HepG2 (cell line): Measurements from ENCODE around the gene SPTSSB. TPM values are rescaled to one million over a fixed set of nuclear protein-coding genes. Genes with fewer than 3 reads are reported as not detected.
A peak's percentile ranks its signal among the peaks of the same experiment; 100 is the strongest.

Experiments used
- AHDC1 ChIP-seq: sonication (generic); formaldehyde crosslinking; IDR thresholded peaks from 2 replicates; pipeline ENCODE4 v1.5.1; 2020; ENCODE audit warnings: mild to moderate bottlenecking, missing genetic modification reagents, borderline replicate concordance
- ARID4A ChIP-seq: sonication (generic); formaldehyde crosslinking; IDR thresholded peaks from 2 replicates; pipeline ENCODE4 v1.5.0; 2020; ENCODE audit warnings: mild to moderate bottlenecking, missing genetic modification reagents, borderline replicate concordance
- DRAP1 ChIP-seq: IDR thresholded peaks from 2 replicates; pipeline ENCODE4 v1.6.1; 2016; ENCODE audit warnings: missing genetic modification reagents, missing compliant biosample characterization
- FOXA3 ChIP-seq: IDR thresholded peaks from 2 replicates; pipeline ENCODE4 v1.6.1; 2016; ENCODE audit warnings: missing genetic modification reagents, missing compliant biosample characterization
- HMGA1 ChIP-seq: sonication (generic); formaldehyde crosslinking; conservative IDR thresholded peaks from 2 replicates; pipeline ENCODE4 v1.4.0; 2020; ENCODE audit warnings: missing genetic modification reagents
- PAXIP1 ChIP-seq: sonication (generic); formaldehyde crosslinking; conservative IDR thresholded peaks from 2 replicates; pipeline ENCODE4 v1.4.0; 2020; ENCODE audit warnings: mild to moderate bottlenecking, missing genetic modification reagents, moderate library complexity
- SALL1 ChIP-seq: sonication (generic); formaldehyde crosslinking; IDR thresholded peaks from 2 replicates; pipeline ENCODE4 v1.8.0; 2022; ENCODE audit warnings: mild to moderate bottlenecking, missing genetic modification reagents
- SRF ChIP-seq: IDR thresholded peaks from 2 replicates; pipeline ENCODE4 v1.6.1; 2011; ENCODE audit warnings: mild to moderate bottlenecking, low read depth, low read length, moderate library complexity
- TOPORS ChIP-seq: sonication (generic); formaldehyde crosslinking; IDR thresholded peaks from 2 replicates; pipeline ENCODE4 v1.8.0; 2023; ENCODE audit warnings: mild to moderate bottlenecking, missing genetic modification reagents
- ZBTB21 ChIP-seq: sonication (generic); formaldehyde crosslinking; IDR thresholded peaks from 2 replicates; pipeline ENCODE4 v1.4.0; 2020; ENCODE audit warnings: missing genetic modification reagents
- ZFP1 ChIP-seq: IDR thresholded peaks from 2 replicates; pipeline ENCODE4 v1.6.1; 2016
- ZKSCAN8 ChIP-seq: IDR thresholded peaks from 2 replicates; pipeline ENCODE4 v1.6.1; 2016; ENCODE audit warnings: borderline replicate concordance, missing genetic modification reagents, missing compliant biosample characterization
- ZNF570 ChIP-seq: sonication (generic); formaldehyde crosslinking; IDR thresholded peaks from 2 replicates; pipeline ENCODE4 v1.4.0; 2020; ENCODE audit warnings: mild to moderate bottlenecking, missing genetic modification reagents, borderline replicate concordance
- ZNF709 ChIP-seq: sonication (generic); formaldehyde crosslinking; IDR thresholded peaks from 2 replicates; pipeline ENCODE4 v1.5.0; 2020; ENCODE audit warnings: mild to moderate bottlenecking, missing genetic modification reagents
- polyA plus RNA-seq, 8 experiments: library from polyadenylated mRNA; depleted of rRNA in 3 of 8; stranded (reverse) in 7 of 8; unstranded in 1 of 8; fragments of >200 nt; fragmentation: Illumina TruSeq in 4 of 8; extraction: Trizol in 4 of 8; gene quantifications; 2 replicates each; pipeline versions ENCODE4 v1.2.1 to v1.2.3, GENCODE V29; 2011 to 2016; ENCODE audit warnings: low read depth in 4 of 8, missing spikeins in 1 of 8, mixed read lengths in 1 of 8; ENCODE audit not compliant: insufficient read depth in 1 of 8
- total RNA-seq, 5 experiments: library from RNA; depleted of rRNA; stranded (reverse); fragments of >200 nt; fragmentation: Illumina TruSeq; extraction: Trizol; gene quantifications; 2 replicates each; pipeline ENCODE4 v1.2.3, GENCODE V29; 2016; ENCODE audit warnings: low read depth in 1 of 5

SPTSSB gene
- total and polyA plus RNA-seq, 2 of the 13 experiments (the other 11 are each of a cell fraction or from before 2014, with no cell fraction given) = 0.51 to 2.4 TPM

- TF ChIP-seq AHDC1 (CRISPR knock-in tag) = peak; percentile 94; the same call in 1 of the 2 replicates
- peak; percentile 89 for TF ChIP-seq SALL1 (CRISPR knock-in tag)
- TF ChIP-seq ZFP1 (CRISPR knock-in tag) = no peak
- no peak; the same call in 1 of the 2 replicates for TF ChIP-seq DRAP1 (CRISPR knock-in tag)
- TF ChIP-seq SRF = no peak
- TF ChIP-seq ZNF709 (CRISPR knock-in tag) = no peak
- TF ChIP-seq FOXA3 (CRISPR knock-in tag) = peak; percentile 51; the same call in 1 of the 2 replicates
- no peak for TF ChIP-seq ZNF570 (CRISPR knock-in tag)
- peak; percentile 82 for TF ChIP-seq PAXIP1 (CRISPR knock-in tag)
- TF ChIP-seq ZKSCAN8 = peak; percentile 76; the same call in 1 of the 2 replicates
- no peak for TF ChIP-seq HMGA1 (CRISPR knock-in tag)
- TF ChIP-seq ARID4A (CRISPR knock-in tag) = no peak
- no peak for TF ChIP-seq ZBTB21 (CRISPR knock-in tag)
- no peak for TF ChIP-seq TOPORS (CRISPR knock-in tag)
Measured at GRCh38 chr3:161339517-161340500, 31.5 kb downstream of the SPTSSB start (continued).
